Embryonic facial prominence (tissue), 1 donor: ENCODE data around the gene IYD.
"Not testable (repeated sequence)": the region's sequence is repeated elsewhere in the genome, so short reads cannot be mapped to it uniquely, and the experiment has no call there.

Source experiments
- DNase-seq: peaks from one replicate; pipeline ENCODE4 v3.0.0-alpha.2; 2016; ENCODE audit errors: extremely low spot score

The IYD gene

GRCh38 chr6:150430815-150431214, 62.0 kb downstream of the IYD start:
- DNase-seq = no peak

GRCh38 chr6:150435360-150435759, 66.5 kb downstream of the IYD start:
- DNase-seq = no peak

DNA sequence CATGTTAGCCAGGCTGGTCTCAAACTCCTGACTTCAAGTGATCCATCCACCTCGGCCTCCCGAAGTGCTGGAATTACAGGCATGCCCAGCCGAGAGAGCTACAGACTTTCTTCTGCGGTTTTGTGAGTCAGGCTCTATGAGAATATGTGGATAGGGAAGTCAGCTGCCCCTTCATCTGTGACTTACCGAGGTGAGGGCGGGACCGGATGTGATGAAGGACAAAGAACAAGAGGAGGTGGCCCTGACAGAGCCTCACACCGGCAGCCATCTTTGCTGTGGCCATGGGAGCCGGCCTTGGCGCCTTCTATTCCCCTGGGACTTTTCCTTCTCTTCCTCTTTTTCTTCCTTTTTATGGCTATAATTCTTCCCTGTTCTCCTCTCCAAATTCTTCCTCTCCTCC, 67.0 kb downstream of the IYD start:
- DNase-seq = no peak

DNA sequence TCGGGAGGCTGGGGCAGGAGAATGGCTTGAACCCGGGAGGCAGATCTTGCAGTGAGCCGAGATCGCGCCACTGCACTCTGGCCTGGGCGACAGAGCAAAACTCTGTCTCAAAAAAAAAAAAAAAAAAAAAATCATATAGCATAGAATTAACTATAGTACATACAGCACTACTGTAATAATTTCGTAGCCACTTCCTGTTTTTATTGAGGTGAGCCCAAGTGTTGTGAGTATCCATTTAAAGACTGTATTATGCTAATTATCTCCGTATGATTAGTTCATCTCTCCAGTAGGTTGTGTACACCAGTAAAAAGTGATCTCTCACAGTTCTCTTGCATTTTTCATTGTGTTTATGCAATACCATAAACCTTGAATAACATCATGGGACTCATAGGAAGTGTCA, 70.6 kb downstream of the IYD start:
- no peak for DNase-seq

GRCh38 chr6:150443621-150444020, 74.8 kb downstream of the IYD start:
- no peak for DNase-seq

DNA sequence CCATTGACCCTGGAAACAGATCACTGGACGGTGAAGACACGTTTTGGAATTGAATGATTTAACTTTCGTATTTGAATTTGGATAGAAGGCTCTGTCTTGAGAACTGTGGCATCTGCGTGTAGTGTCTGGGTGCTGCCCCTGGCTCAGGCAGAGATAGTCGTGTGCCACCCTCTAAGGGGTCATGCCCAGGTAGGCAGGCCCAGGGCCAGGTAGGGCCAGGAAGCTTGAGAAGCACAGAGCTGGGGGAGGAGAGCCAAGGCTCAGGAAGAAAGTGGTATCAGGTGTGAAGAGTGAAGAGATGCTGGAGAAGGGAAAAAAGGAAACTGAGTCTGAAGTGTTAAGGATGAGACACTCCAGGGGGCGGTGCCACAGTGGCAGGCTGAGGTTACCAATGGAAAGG, 75.5 kb downstream of the IYD start:
- no peak for DNase-seq

DNA sequence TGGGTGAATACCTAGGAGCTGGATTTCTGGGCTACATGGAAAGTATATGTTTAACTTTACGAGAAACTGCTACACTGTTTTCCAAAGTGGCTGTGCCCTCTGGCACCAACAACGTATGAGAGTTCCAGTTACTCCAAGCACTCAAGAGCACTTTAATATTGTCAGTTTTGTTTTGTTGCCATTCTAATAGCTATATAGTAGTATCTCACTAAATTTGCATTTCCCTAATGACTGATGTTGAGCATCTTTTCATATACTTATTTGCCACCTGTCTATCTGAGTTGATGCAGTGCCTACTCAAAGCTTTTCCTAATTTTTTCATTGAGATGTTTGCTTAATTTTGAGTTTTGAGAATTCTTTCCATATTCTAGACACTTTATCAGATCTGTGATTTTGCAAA, 76.7 kb downstream of the IYD start:
- no peak for DNase-seq

- DNase-seq = no peak
Observed at GRCh38 chr6:150448221-150448620, 79.4 kb downstream of the IYD start.

GRCh38 chr6:150449055-150449454, 80.2 kb downstream of the IYD start:
- DNase-seq = not testable (repeated sequence)

- DNase-seq = no peak
Observed at GRCh38 chr6:150450918-150451317, 82.1 kb downstream of the IYD start.

DNA sequence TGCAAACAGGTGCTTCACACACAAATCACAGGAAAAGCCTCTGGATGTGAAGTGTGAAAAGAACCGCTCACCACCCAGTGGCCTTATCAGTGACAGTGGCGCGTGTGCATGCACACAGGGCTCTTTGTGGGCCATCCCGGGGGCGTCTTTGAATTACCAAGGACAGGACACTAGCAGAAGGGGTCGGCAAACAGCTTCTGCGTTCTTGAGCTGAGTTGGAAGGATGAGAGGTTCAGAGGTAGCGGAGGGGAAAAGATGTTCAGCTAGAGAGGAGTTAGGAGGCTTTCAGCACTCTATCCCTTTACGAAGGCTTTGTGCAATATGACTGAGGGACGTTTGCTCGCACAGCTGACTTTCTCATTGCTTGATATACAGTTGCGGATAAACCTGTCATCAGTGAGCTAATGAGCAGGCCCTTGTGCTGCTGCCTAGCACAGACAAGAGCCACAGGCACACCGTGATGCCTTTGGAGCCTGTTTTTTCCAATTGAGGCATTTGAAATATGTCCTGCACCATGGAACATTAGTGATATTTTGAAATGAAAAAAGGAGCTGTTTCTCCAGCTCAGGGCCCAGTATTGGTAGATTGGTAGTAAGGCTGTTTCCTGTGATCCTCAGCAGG, 83.1 kb downstream of the IYD start:
- no peak for DNase-seq

DNA sequence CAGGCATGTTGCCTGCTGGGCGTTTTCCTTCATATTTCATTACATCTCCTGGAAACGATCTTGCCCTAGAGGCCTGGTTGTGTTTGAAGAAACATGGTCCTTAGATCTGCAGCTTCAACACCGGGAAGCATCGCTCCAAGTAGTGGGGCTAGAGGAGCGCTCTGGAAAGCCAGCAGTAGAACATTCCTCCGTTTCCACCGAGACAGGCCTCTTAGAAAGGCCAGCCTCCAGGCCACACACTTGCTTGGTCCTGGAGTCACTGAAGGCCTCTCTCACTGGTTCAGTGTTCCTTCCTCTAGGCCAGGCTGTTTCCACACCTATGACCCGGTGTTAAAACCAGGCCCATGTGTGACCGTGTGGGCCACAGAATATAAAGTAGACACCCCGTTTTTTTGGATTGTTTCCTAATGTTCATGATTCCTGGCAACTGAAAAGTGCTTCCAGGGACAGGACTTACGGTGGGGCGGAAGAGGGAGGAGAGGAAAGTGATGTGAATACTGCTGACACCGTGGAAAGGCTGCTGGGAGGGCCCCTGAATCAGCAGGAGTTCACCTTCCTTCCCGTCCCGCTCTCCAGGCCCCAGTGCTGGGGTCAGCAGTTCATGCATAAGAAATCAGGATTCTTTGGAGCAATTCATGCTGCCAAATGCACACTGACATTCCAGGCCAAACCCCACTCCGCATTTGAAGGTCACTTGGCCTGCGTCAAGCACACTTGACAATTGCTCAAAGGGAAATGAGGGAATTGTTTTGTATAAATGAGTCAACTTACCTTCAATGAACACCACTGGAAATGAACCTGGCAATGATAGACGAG, 83.8 kb downstream of the IYD start:
- DNase-seq = no peak

GRCh38 chr6:150453357-150453756, 84.5 kb downstream of the IYD start:
- no peak for DNase-seq
